Ectodermal cell (in vitro differentiated cells): Measurements from ENCODE around the gene AUTS2.
"Not testable (repeated sequence)": the region's sequence is repeated elsewhere in the genome, so short reads cannot be mapped to it uniquely, and the experiment has no call there.

Experiments used
- H3K27ac ChIP-seq: 2 replicates; pipeline ENCODE4 v1.7.0; 2013; ENCODE audit warnings: mild to moderate bottlenecking, low read depth, low read length; ENCODE audit not compliant: insufficient read depth, poor library complexity, severe bottlenecking
- H3K27me3 ChIP-seq: 2 replicates; pipeline ENCODE4 v1.7.0; 2013; ENCODE audit warnings: mild to moderate bottlenecking, low read length; ENCODE audit not compliant: insufficient read depth, control insufficient read depth, poor library complexity, severe bottlenecking
- H3K36me3 ChIP-seq: one replicate; pipeline ENCODE4 v1.7.0; 2013; ENCODE audit warnings: low read length; ENCODE audit not compliant: control insufficient read depth, insufficient read depth
- H3K4me1 ChIP-seq: one replicate; pipeline ENCODE4 v1.7.0; 2013; ENCODE audit warnings: low read length; ENCODE audit not compliant: control insufficient read depth, insufficient read depth
- H3K4me3 ChIP-seq: 2 replicates; pipeline ENCODE4 v1.7.0; 2013; ENCODE audit warnings: low read depth, low read length, control low read depth; ENCODE audit not compliant: insufficient read depth
- H3K9me3 ChIP-seq: 2 replicates; pipeline ENCODE4 v1.7.0; 2013; ENCODE audit warnings: mild to moderate bottlenecking, low read length, moderate library complexity; ENCODE audit not compliant: control insufficient read depth
- WGBS, 2 experiments: methylation state at CpG; one replicate each; pipeline ENCODE4 v1.1.7; 2013; ENCODE audit warnings: missing lambda C conversion rate in 2 of 2; 5-methylcytosine and 5-hydroxymethylcytosine counted together

Gene AUTS2

DNA sequence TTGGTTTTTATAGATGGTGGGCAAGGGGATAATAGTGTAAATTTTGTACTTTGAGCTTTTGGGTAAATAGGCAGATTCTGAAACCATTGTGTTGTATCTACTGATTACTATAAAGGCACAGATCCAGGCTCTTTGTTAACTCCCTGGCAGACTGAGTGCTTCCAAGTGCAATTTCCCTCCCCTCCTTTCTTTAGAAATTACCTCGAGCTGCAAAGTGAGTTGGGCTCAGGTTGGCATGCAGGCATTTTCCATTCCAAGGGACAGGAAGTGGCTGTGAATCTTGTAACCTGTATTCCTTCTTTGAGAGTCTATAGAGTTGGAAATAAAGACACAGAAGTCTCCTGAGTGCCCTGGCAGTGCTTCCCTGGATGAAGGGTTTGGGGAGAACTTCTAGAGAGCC lies 1039.5 kb downstream of the AUTS2 start:
- no peaks in the 10 kb centered on the region for H3K9me3 ChIP-seq
- H3K4me3 ChIP-seq, result no peak overlapping the region
- H3K4me1 ChIP-seq, result peaks cover 5% of the 10 kb centered on the region
- 8 to 14% methylated on average over 1 of the region's 1 CpG for WGBS, 2 experiments
- H3K27me3 ChIP-seq, result peaks cover 3% of the 10 kb centered on the region
- no peaks in the 10 kb centered on the region for H3K36me3 ChIP-seq
- H3K27ac ChIP-seq, result no peak overlapping the region

DNA sequence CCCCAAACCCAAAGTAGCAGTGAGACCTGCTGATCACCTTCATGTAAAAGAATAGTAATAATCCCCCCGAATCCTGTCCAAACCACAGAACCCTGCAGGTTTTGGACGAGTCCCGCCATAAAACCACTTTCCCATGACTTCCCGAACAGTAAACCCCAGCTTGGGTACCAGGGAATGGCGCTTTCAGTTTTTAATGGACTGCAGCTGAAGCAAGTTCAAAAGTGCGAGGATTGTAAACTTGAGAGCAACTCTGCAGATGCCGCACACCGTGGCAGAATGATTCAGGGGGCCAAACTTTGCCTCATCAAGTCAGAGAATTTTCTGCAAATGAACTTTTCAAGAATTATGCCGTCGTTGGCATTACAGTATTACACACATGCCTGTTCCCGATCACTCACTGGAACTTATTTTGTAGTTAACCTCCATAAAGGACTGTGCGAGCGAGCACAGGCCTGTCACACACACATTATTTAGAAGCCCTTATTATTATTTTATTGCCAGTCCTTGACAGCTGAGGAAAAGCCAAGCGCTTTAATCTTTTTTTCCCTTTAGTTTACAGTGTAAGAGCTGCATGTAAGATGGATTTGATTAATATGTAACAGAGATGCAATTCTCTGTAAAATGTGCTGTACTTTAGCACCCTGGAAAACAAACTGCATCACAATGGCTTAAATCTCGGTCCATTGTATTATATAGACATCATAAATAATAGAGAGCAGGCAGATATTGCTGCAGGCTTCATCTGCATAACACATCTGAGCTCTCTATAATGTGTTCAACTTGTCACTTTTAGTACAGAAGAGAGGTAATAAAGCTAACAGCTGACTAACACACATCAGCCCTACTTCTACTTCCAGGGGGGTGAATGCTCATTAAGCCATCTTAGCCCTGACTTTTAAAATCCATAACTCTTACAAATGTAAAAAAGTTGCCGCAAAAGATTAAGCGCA lies 1040.2 kb downstream of the AUTS2 start:
- Histone ChIP-seq H3K36me3 (no peaks in the 10 kb centered on the region), H3K4me1 (peaks cover 4% of the 10 kb centered on the region), H3K27ac (no peak overlapping the region), H3K27me3 (peaks cover 3% of the 10 kb centered on the region), H3K4me3 (no peak overlapping the region), H3K9me3 (no peaks in the 10 kb centered on the region)
- 92% methylated on average over 16 to 17 of the region's 17 CpGs for WGBS, 2 experiments

GRCh38 chr7:70640266-70640833 lies 1042.1 kb downstream of the AUTS2 start:
- 92 to 97% methylated on average over 5 of the region's 5 CpGs for WGBS, 2 experiments

DNA sequence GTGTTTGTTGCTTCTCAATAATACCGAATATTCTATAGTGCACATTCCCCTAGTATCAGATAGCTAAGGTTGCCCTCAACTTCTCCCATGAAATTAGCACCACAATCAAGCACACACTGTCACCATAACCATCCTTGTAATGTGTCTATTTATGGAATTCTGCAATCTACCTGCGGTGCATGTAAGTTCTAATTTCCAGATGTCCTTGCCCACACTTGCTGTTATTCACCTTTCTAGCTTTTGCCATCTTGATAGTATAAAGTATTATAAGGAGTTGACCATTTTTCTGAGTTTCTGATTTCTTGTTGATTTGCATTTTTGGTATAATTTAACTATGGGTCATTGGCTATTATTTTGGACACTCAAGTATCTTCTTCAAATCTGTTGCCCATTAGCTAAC lies 1043.6 kb downstream of the AUTS2 start:
- H3K4me1 ChIP-seq, result peaks cover 17% of the 10 kb centered on the region
- H3K36me3 ChIP-seq, result no peaks in the 10 kb centered on the region
- H3K4me3 ChIP-seq, result no peak overlapping the region
- no peaks in the 10 kb centered on the region for H3K9me3 ChIP-seq
- no peaks in the 10 kb centered on the region for H3K27me3 ChIP-seq
- no peak overlapping the region for H3K27ac ChIP-seq
- WGBS, 2 experiments, result 87 to 95% methylated on average over 2 of the region's 2 CpGs

More at GRCh38 chr7:70640266-70640833, 1042.1 kb downstream of the AUTS2 start:
- H3K4me3 ChIP-seq, result no peak overlapping the region
- H3K36me3 ChIP-seq, result no peaks in the 10 kb centered on the region
- peaks cover 11% of the 10 kb centered on the region for H3K4me1 ChIP-seq
- H3K27me3 ChIP-seq, result no peaks in the 10 kb centered on the region
- H3K27ac ChIP-seq, result no peak overlapping the region
- H3K9me3 ChIP-seq, result no peaks in the 10 kb centered on the region

DNA sequence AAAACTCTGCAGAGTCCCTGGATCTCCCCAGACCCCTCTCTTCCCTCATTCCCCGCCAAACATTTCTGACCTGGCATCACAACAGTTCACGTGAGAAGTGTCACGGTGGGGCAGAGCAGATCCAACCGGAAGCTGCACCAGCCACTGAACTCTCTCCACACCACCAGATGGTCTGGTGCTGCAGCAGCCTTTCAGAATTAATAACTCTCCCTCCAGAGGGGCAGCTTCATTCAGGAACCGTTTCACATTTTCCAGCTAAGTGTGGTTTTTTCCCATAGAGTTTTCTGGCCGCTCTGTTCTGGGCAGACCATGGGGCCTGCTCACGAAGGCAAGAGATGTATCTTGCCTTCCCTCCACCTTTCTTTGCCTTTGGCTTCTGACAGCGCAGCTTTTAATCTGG lies 1047.0 kb downstream of the AUTS2 start:
- Histone ChIP-seq H3K4me1 (peaks cover 13% of the 10 kb centered on the region), H3K36me3 (no peaks in the 10 kb centered on the region), H3K27ac (no peak overlapping the region), H3K4me3 (no peak overlapping the region), H3K9me3 (no peaks in the 10 kb centered on the region), H3K27me3 (no peaks in the 10 kb centered on the region)
- 81 to 86% methylated on average over 8 of the region's 8 CpGs for WGBS, 2 experiments

DNA sequence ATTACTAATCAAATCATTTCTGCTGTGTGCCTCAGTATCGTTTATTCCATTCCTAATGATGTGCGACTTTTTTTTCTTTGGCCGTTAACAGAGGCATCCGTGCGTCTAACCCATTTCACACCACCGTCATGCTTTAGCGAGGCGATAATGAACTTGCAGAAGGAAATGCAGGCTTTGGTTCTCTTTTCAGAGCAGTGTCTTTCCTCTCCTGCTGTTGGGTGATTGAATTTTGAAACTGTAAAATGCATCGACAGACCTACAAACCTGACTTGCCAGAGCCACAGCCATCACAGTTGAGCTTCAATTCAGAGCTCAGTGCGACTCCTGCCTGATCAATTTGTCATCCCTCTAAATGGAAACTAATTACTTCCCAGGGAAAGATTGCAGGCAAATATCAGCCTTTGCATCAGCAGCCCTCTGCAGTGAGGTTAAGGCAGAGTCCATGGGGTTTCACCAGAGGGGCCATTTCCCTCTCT lies 1047.6 kb downstream of the AUTS2 start:
- Histone ChIP-seq H3K9me3 (no peaks in the 10 kb centered on the region), H3K4me1 (peaks cover 13% of the 10 kb centered on the region), H3K27me3 (no peaks in the 10 kb centered on the region), H3K4me3 (no peak overlapping the region), H3K27ac (no peak overlapping the region), H3K36me3 (no peaks in the 10 kb centered on the region)
- 87 to 91% methylated on average over 10 of the region's 10 CpGs for WGBS, 2 experiments

DNA sequence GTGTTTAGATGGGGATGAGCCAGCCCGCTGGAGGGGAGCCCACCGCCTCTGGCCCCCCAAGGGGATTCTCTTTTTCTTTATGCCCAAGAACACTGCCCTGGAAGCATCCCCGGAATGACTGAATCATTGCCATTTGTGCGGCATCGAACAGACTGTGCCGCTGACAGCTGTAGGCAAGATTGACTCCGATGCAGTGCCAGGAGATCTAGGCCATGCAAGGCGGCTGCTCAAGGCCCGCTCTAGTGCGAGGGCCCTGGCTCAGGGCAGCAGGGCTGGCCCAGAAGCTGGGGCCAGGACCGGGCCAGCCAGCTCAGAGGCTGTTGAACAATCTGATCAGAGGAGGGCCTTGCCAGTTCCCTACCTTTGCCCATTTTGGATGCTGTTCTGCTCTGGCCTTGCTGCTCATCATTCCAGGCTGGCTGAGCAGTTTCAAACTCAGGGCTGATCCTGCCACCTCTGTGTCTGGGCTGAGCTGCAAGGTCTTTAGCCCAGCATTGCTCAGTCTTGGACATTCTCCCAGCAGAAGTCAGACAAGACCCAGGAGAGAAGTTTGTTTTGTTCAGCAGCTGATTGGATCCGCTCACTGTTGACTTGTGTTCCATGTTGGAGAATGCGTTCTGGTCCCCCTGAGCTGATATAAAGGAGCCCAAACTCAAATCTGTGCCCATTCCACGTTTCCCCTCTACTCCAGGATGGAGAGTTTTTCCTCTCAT lies 1048.4 kb downstream of the AUTS2 start:
- H3K36me3 ChIP-seq, result no peaks in the 10 kb centered on the region
- H3K4me1 ChIP-seq, result peaks cover 13% of the 10 kb centered on the region
- H3K9me3 ChIP-seq, result no peaks in the 10 kb centered on the region
- no peak overlapping the region for H3K27ac ChIP-seq
- WGBS, 2 experiments, result 93 to 94% methylated on average over 14 of the region's 14 CpGs
- H3K27me3 ChIP-seq, result no peaks in the 10 kb centered on the region
- H3K4me3 ChIP-seq, result no peak overlapping the region

DNA sequence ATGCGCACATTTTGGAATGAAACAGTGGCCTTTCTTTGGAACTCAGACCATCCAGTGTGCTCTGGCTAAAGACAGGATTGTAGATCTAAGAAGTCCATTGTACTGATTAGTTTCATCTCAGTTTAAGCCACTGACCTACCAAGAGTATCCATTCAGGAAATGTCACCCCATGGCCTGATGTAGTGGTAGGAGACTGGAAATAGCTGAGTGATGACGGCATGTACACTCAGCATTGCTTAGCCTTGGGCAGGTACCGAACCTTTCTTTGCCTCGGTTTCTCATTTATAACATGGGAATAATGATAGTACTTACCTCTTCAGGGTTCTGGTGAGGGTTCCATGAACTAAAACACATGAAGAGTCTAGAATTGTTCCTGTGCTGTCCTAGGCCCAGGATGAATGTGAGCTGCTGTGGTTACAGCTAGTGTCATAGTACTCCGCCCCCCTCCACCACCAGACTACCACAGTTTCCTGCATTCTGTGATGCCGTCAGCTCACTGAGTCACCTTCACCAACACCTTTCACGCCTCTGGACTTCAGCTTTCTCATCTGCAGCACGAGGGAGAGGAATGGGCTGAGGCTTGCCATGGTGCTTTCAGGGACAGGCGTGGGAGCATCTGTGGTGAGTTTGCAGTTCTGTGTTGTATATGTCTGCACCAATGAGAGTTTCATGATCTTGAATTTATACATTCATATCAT lies 1049.7 kb downstream of the AUTS2 start:
- Histone ChIP-seq H3K4me3 (no peak overlapping the region), H3K27me3 (no peaks in the 10 kb centered on the region), H3K4me1 (peaks cover 13% of the 10 kb centered on the region), H3K27ac (no peak overlapping the region), H3K9me3 (no peaks in the 10 kb centered on the region), H3K36me3 (no peaks in the 10 kb centered on the region)
- WGBS, 2 experiments, result 82 to 84% methylated on average over 9 of the region's 9 CpGs

- H3K27ac ChIP-seq, H3K27me3 ChIP-seq, H3K36me3 ChIP-seq, H3K9me3 ChIP-seq, H3K4me3 ChIP-seq: not testable (repeated sequence)
- H3K4me1 ChIP-seq, result peaks cover 13% of the 10 kb centered on the region
- 93% methylated on average over 7 of the region's 7 CpGs for WGBS, 2 experiments
These were observed 1050.2 kb downstream of the AUTS2 start for GRCh38 chr7:70648499-70648861.
